ENCODE results near the gene RACK1. TPM values are rescaled to one million over a fixed set of nuclear protein-coding genes. Genes with fewer than 3 reads are reported as not detected.

Gene RACK1
- total and polyA plus RNA-seq, 4 experiments from 2014 or later: 1,956 to 2,145 (median 2,033) TPM

- ChIA-PET POLR2A (ENCODE audit: partially characterized antibody) (interaction anchor here (1.2 to 22.7 kb wide), 3 partner anchors 7 to 22 kb away, joined by 3 to 339 read pairs (median 4); partner anchors contain the start of gene TRIM41), CTCF (ENCODE audit: partially characterized antibody) (no interaction called here)
- Mint-ChIP-seq H3K36me3 (peaks cover 57 to 82% of the 10 kb centered on the region in 2 donors), H3K4me3 (peak overlapping the region in 1 of 8 donors; percentile 15), H3K27me3 (no peaks in the 10 kb centered on the region), H3K9me3 (peaks cover 0 to 4% (median 0%) of the 10 kb centered on the region in 8 donors), H3K4me1 (peaks cover 14 to 31% (median 17%) of the 10 kb centered on the region in 4 donors), H3K27ac (peak overlapping the region in 6 of 7 donors; percentile 41 to 88 (median 66))
- Histone ChIP-seq H3K9me3 (ENCODE audit: control insufficient read depth in 1 of 2, low read length in 2 of 2) (no peaks in the 10 kb centered on the region), H3K4me3 (ENCODE audit: low read length in 2 of 2) (no peak overlapping the region), H3K36me3 (ENCODE audit: insufficient read depth, low read length) (peaks cover 67% of the 10 kb centered on the region), H3K4me1 (ENCODE audit: insufficient read depth, low read length) (no peaks in the 10 kb centered on the region), H3K27ac (ENCODE audit: low read depth, low read length) (no peak overlapping the region), H3K27me3 (ENCODE audit: insufficient read depth, low read length) (no peaks in the 10 kb centered on the region)
- DNase-seq: no peak
- intact Hi-C loops (cut with micrococcal nuclease): no loop called here
Measured at GRCh38 chr5:181233088-181233800, 10.5 kb downstream of the RACK1 start.

GRCh38 chr5:181232593-181232992, 11.1 kb downstream of the RACK1 start:
- H3K9me3 ChIP-seq (ENCODE audit: control insufficient read depth in 1 of 2, low read length in 2 of 2): no peaks in the 10 kb centered on the region
- peaks cover 0 to 4% (median 0%) of the 10 kb centered on the region in 8 donors for H3K9me3 Mint-ChIP-seq
- ChIA-PET CTCF (ENCODE audit: partially characterized antibody) (no interaction called here), POLR2A (ENCODE audit: partially characterized antibody) (interaction anchor here (1.0 to 22.7 kb wide), 2 partner anchors 7 to 10 kb away, joined by 3 to 339 read pairs; partner anchors contain the start of gene TRIM41)
- H3K36me3 ChIP-seq (ENCODE audit: insufficient read depth, low read length): peaks cover 60% of the 10 kb centered on the region
- H3K27ac ChIP-seq (ENCODE audit: low read depth, low read length): no peak overlapping the region
- intact Hi-C loops (cut with micrococcal nuclease): no loop called here
- peaks cover 11 to 25% (median 15%) of the 10 kb centered on the region in 4 donors for H3K4me1 Mint-ChIP-seq
- no peak overlapping the region for H3K27ac Mint-ChIP-seq
- H3K4me3 Mint-ChIP-seq: no peak overlapping the region
- H3K27me3 Mint-ChIP-seq: no peaks in the 10 kb centered on the region
- H3K4me1 ChIP-seq (ENCODE audit: insufficient read depth, low read length): no peaks in the 10 kb centered on the region
- no peaks in the 10 kb centered on the region for H3K27me3 ChIP-seq (ENCODE audit: insufficient read depth, low read length)
- DNase-seq: no peak
- no peak overlapping the region for H3K4me3 ChIP-seq (ENCODE audit: low read length in 2 of 2)
- H3K36me3 Mint-ChIP-seq: peaks cover 51 to 75% of the 10 kb centered on the region in 2 donors

GRCh38 chr5:181231432-181231831, 12.3 kb downstream of the RACK1 start:
- Histone ChIP-seq H3K36me3 (ENCODE audit: insufficient read depth, low read length) (peaks cover 48% of the 10 kb centered on the region), H3K9me3 (ENCODE audit: control insufficient read depth in 1 of 2, low read length in 2 of 2) (no peaks in the 10 kb centered on the region), H3K4me1 (ENCODE audit: insufficient read depth, low read length) (peaks cover 3% of the 10 kb centered on the region), H3K4me3 (ENCODE audit: low read length in 2 of 2) (no peak overlapping the region), H3K27me3 (ENCODE audit: insufficient read depth, low read length) (no peaks in the 10 kb centered on the region), H3K27ac (ENCODE audit: low read depth, low read length) (no peak overlapping the region)
- Mint-ChIP-seq H3K4me1 (peaks cover 12 to 31% (median 17%) of the 10 kb centered on the region in 4 donors), H3K27ac (peak overlapping the region in 3 of 7 donors; percentile 16 to 74 (median 70)), H3K9me3 (peaks cover 0 to 4% (median 0%) of the 10 kb centered on the region in 8 donors), H3K27me3 (no peaks in the 10 kb centered on the region), H3K4me3 (no peak overlapping the region), H3K36me3 (peaks cover 40 to 65% of the 10 kb centered on the region in 2 donors)
- POLR2A ChIA-PET (ENCODE audit: partially characterized antibody): interaction anchor here (1.0 to 22.7 kb wide), 6 partner anchors 5 to 42 kb away, joined by 3 to 339 read pairs (median 4); partner anchors contain the start of genes TRIM41 and TRIM52
- intact Hi-C loops (cut with micrococcal nuclease): no loop called here
- CTCF ChIA-PET (ENCODE audit: partially characterized antibody): interaction anchor here (0.8 kb wide), 1 partner anchor 21 kb away, joined by 3 read pairs; no protein-coding TSS in a partner anchor
- no peak for DNase-seq

- H3K4me1 Mint-ChIP-seq: peaks cover 16 to 40% (median 23%) of the 10 kb centered on the region in 4 donors
- no peaks in the 10 kb centered on the region for H3K27me3 Mint-ChIP-seq
- peaks cover 0 to 4% (median 0%) of the 10 kb centered on the region in 8 donors for H3K9me3 Mint-ChIP-seq
- Histone ChIP-seq H3K4me1 (ENCODE audit: insufficient read depth, low read length) (peaks cover 12% of the 10 kb centered on the region), H3K9me3 (ENCODE audit: control insufficient read depth in 1 of 2, low read length in 2 of 2) (no peaks in the 10 kb centered on the region), H3K27me3 (ENCODE audit: insufficient read depth, low read length) (no peaks in the 10 kb centered on the region), H3K27ac (ENCODE audit: low read depth, low read length) (no peak overlapping the region), H3K36me3 (ENCODE audit: insufficient read depth, low read length) (peaks cover 40% of the 10 kb centered on the region), H3K4me3 (ENCODE audit: low read length in 2 of 2) (no peak overlapping the region)
- ChIA-PET CTCF (ENCODE audit: partially characterized antibody) (interaction anchor here (0.8 kb wide), 1 partner anchor 20 kb away, joined by 3 read pairs; no protein-coding TSS in a partner anchor), POLR2A (ENCODE audit: partially characterized antibody) (interaction anchor here (1.4 to 22.7 kb wide), 4 partner anchors 4 to 30 kb away, joined by 3 to 339 read pairs (median 172); partner anchors contain the start of genes RACK1, TRIM41 and TRIM52)
- no peak overlapping the region for H3K4me3 Mint-ChIP-seq
- intact Hi-C loops (cut with micrococcal nuclease): no loop called here
- no peak for DNase-seq
- peak overlapping the region in 6 of 7 donors; percentile 16 to 86 (median 60) for H3K27ac Mint-ChIP-seq
- H3K36me3 Mint-ChIP-seq: peaks cover 32 to 57% of the 10 kb centered on the region in 2 donors
Measured at GRCh38 chr5:181230551-181230950, 13.2 kb downstream of the RACK1 start.

GRCh38 chr5:181229996-181230395, 13.7 kb downstream of the RACK1 start:
- Mint-ChIP-seq H3K27me3 (no peaks in the 10 kb centered on the region), H3K36me3 (peaks cover 26 to 53% of the 10 kb centered on the region in 2 donors), H3K9me3 (peaks cover 0 to 4% (median 0%) of the 10 kb centered on the region in 8 donors), H3K4me3 (peak overlapping the region in 1 of 8 donors; percentile 32), H3K27ac (peak overlapping the region; percentile 18 to 89 (median 68)), H3K4me1 (peaks cover 21 to 43% (median 25%) of the 10 kb centered on the region in 4 donors)
- H3K36me3 ChIP-seq (ENCODE audit: insufficient read depth, low read length): peaks cover 34% of the 10 kb centered on the region
- H3K27me3 ChIP-seq (ENCODE audit: insufficient read depth, low read length): no peaks in the 10 kb centered on the region
- no peak for DNase-seq
- ChIA-PET POLR2A (ENCODE audit: partially characterized antibody) (interaction anchor here (1.5 to 9.4 kb wide), 2 partner anchors 12 to 31 kb away, joined by 5 to 339 read pairs; partner anchors contain the start of genes RACK1 and TRIM52), CTCF (ENCODE audit: partially characterized antibody) (no interaction called here)
- H3K4me1 ChIP-seq (ENCODE audit: insufficient read depth, low read length): peaks cover 17% of the 10 kb centered on the region
- intact Hi-C loops (cut with micrococcal nuclease): no loop called here
- H3K4me3 ChIP-seq (ENCODE audit: low read length in 2 of 2): no peak overlapping the region
- no peak overlapping the region for H3K27ac ChIP-seq (ENCODE audit: low read depth, low read length)
- H3K9me3 ChIP-seq (ENCODE audit: control insufficient read depth in 1 of 2, low read length in 2 of 2): no peaks in the 10 kb centered on the region

- Mint-ChIP-seq H3K27ac (peak overlapping the region; percentile 98 to 100 (median 99)), H3K9me3 (peaks cover 0 to 33% (median 4%) of the 10 kb centered on the region in 8 donors), H3K36me3 (peaks cover under 1 to 47% of the 10 kb centered on the region in 2 donors), H3K27me3 (peaks cover 0 to 16% of the 10 kb centered on the region in 2 donors), H3K4me1 (peaks cover 37 to 77% (median 55%) of the 10 kb centered on the region in 4 donors), H3K4me3 (peak overlapping the region; percentile 90 to 99 (median 97))
- Histone ChIP-seq H3K9me3 (ENCODE audit: control insufficient read depth in 1 of 2, low read length in 2 of 2) (no peaks in the 10 kb centered on the region), H3K27me3 (ENCODE audit: insufficient read depth, low read length) (no peaks in the 10 kb centered on the region), H3K36me3 (ENCODE audit: insufficient read depth, low read length) (no peaks in the 10 kb centered on the region), H3K27ac (ENCODE audit: low read depth, low read length) (peak overlapping the region; percentile 97), H3K4me1 (ENCODE audit: insufficient read depth, low read length) (peaks cover 52% of the 10 kb centered on the region), H3K4me3 (ENCODE audit: low read length in 2 of 2) (peak overlapping the region; percentile 62 to 90)
- DNase-seq: peak in 4 of 5 donors; percentile 43 to 75 (median 45)
- intact Hi-C loops (cut with micrococcal nuclease): no loop called here
- ChIA-PET CTCF (ENCODE audit: partially characterized antibody) (interaction anchor here (0.6 to 2.3 kb wide), 5 partner anchors 19 to 364 kb away, joined by 3 to 9 read pairs (median 4); partner anchors contain the start of gene RACK1), POLR2A (ENCODE audit: partially characterized antibody) (interaction anchor here (0.7 to 9.4 kb wide), 7 partner anchors 17 to 393 kb away, joined by 4 to 375 read pairs (median 131); partner anchors contain the start of genes RACK1, TRIM52 and TRIM7)
Measured at GRCh38 chr5:181224390-181225229, 19.1 kb downstream of the RACK1 start.

Data from CD4-positive, alpha-beta memory T cell (primary cell).